ENCODE data around the gene OBP2B.

- TF ChIP-seq BCOR (IDR thresholded peaks at IDR 0.05) (no peak), CTCF (IDR thresholded peaks at IDR 0.05 in 2 of 3, conservative IDR thresholded peaks at IDR 0.05 in 1 of 3; ENCODE audit: insufficient read depth in 2 of 3, low read depth in 1 of 3, low read length in 3 of 3) (no peak), ZBTB11 (CRISPR knock-in tag; IDR thresholded peaks at IDR 0.05) (no peak), ESRRA (IDR thresholded peaks at IDR 0.05; ENCODE audit: borderline replicate concordance, low read depth) (no peak), ZMIZ1 (IDR thresholded peaks at IDR 0.05; ENCODE audit: low read depth in 2 of 2, low read length in 2 of 2) (no peak), RBM22 (IDR thresholded peaks at IDR 0.05; ENCODE audit: low read depth, low read length, poor library complexity, severe bottlenecking) (no peak), PCBP2 (IDR thresholded peaks at IDR 0.05; ENCODE audit: low read depth, low read length, poor library complexity, severe bottlenecking) (no peak), FOSL1 (tag; conservative IDR thresholded peaks at IDR 0.05) (no peak), ZNF324 (CRISPR knock-in tag; IDR thresholded peaks at IDR 0.05) (no peak), POLR2A (conservative IDR thresholded peaks at IDR 0.05) (no peak), TFAP4 (CRISPR knock-in tag; IDR thresholded peaks at IDR 0.05; ENCODE audit: borderline replicate concordance) (no peak), CBX2 (IDR thresholded peaks at IDR 0.05; ENCODE audit: insufficient read depth, low read length, poor library complexity, severe bottlenecking) (no peak), ZFX (CRISPR knock-in tag; IDR thresholded peaks at IDR 0.05) (no peak)
Observed at GRCh38 chr9:133181561-133181960, 27.5 kb downstream of the OBP2B start.

All from K562 (cell line).